Esophagus muscularis mucosa (tissue), 4 donors: ENCODE measurements around the gene GPR149. TPM values are rescaled to one million over a fixed set of nuclear protein-coding genes. Genes with fewer than 3 reads are reported as not detected.

Experiments used
- DNase-seq: peaks from one replicate; pipeline ENCODE4 v3.0.0-alpha.2; 2017; ENCODE audit errors: extremely low spot score
- H3K27ac ChIP-seq, 4 donors: fragments of 200-600 bp; sonication (generic); replicated peaks in 1 of 4; 1 replicate in 3 of 4; 2 replicates in 1 of 4; pipeline ENCODE4 v1.5.1; 2016 to 2019; ENCODE audit warnings: mild to moderate bottlenecking in 1 of 4
- H3K27me3 ChIP-seq, 4 donors: fragments of 200-600 bp; sonication (generic); one replicate each; pipeline versions ENCODE4 v1.5.1 to v1.6.0; 2016 to 2019
- H3K36me3 ChIP-seq, 4 donors: fragments of 200-600 bp; sonication (generic); one replicate each; pipeline ENCODE4 v1.5.1; 2016 to 2019
- H3K4me1 ChIP-seq, 4 donors: fragments of 200-600 bp; sonication (generic); one replicate each; pipeline ENCODE4 v1.5.1; 2016 to 2019
- H3K4me3 ChIP-seq, 4 donors: fragments of 200-600 bp; sonication (generic); 1 replicate in 2 of 4; 2 replicates in 2 of 4; pipeline ENCODE4 v1.5.1; 2016 to 2019; ENCODE audit warnings: mild to moderate bottlenecking in 4 of 4, moderate library complexity in 1 of 4
- H3K9me3 ChIP-seq, 4 donors: fragments of 200-600 bp; sonication (generic); 1 replicate in 3 of 4; 2 replicates in 1 of 4; pipeline ENCODE4 v1.5.1; 2016 to 2019
- EP300 ChIP-seq: sonication (generic); formaldehyde crosslinking; IDR thresholded peaks from one replicate; pipeline ENCODE4 v1.6.1; 2017; ENCODE audit warnings: antibody characterized with exemption
- POLR2A ChIP-seq: fragments of 450-650 bp; IDR thresholded peaks from one replicate; pipeline ENCODE4 v1.6.1; 2017; ENCODE audit warnings: antibody characterized with exemption, moderate library complexity, mild to moderate bottlenecking, low read depth
- POLR2AphosphoS5 ChIP-seq, 2 donors: sonication (generic); formaldehyde crosslinking; IDR thresholded peaks; one replicate each; pipeline ENCODE4 v1.6.1; 2017; ENCODE audit warnings: antibody characterized with exemption in 2 of 2
- WGBS: methylation state at CpG from one replicate; pipeline ENCODE4 v1.1.5; 2018; 5-methylcytosine and 5-hydroxymethylcytosine counted together
- intact Hi-C: fragments of 100-400 bp; cut with DNase I; formaldehyde crosslinking; loops from one replicate; pipeline ENCODE4 v1.15.1; 2023
- total RNA-seq, 4 donors: library from RNA; depleted of rRNA; stranded (reverse); fragments of >200 nt; gene quantifications; one replicate each; pipeline versions ENCODE4 v1.1.0 to v1.2.1, GENCODE V29; 2016
- TF ChIP-seq, protein P1 (sequence below), 3 experiments: fragments of 200-600 bp in 2 of 3; fragments of 450-650 bp in 1 of 3; sonication (generic) in 2 of 3; IDR thresholded peaks; one replicate each; pipeline ENCODE4 v1.5.1; 2017 to 2019; ENCODE audit warnings: antibody characterized with exemption in 3 of 3, mild to moderate bottlenecking in 2 of 3, moderate library complexity in 1 of 3

GPR149 gene
- total RNA-seq, 4 donors from 2014 or later: not detected

DNA sequence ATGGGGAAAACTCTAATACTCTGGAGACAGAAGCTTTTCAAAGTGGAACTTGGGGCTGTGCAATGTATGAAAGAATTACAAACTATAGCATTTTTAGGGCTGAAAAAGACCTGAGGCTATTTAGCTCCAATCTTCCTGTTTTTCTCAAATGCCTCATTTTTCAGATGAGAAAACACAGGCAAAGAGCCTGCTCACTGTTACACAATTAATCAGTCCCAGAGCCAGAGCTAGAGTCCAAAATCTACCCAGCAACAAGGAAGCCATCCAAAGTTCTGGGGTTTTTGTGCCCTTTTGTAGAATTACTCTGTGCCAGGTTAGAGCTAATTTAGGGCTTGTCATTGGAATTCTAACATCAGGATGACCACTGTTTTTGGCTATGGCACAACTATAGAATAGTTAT, 45.5 kb downstream of the GPR149 start:
- H3K4me1 ChIP-seq: no peaks in the 10 kb centered on the region
- intact Hi-C loops: no loop called here
- H3K27ac ChIP-seq: no peak overlapping the region
- no peaks in the 10 kb centered on the region for H3K27me3 ChIP-seq
- DNase-seq: no peak
- no peaks in the 10 kb centered on the region for H3K9me3 ChIP-seq
- H3K4me3 ChIP-seq: no peak overlapping the region
- H3K36me3 ChIP-seq: no peaks in the 10 kb centered on the region
- TF ChIP-seq EP300 (no peak), POLR2AphosphoS5 (IDR thresholded peaks at IDR 0.05) (no peak), POLR2A (no peak)
- TF ChIP-seq, protein P1, sequence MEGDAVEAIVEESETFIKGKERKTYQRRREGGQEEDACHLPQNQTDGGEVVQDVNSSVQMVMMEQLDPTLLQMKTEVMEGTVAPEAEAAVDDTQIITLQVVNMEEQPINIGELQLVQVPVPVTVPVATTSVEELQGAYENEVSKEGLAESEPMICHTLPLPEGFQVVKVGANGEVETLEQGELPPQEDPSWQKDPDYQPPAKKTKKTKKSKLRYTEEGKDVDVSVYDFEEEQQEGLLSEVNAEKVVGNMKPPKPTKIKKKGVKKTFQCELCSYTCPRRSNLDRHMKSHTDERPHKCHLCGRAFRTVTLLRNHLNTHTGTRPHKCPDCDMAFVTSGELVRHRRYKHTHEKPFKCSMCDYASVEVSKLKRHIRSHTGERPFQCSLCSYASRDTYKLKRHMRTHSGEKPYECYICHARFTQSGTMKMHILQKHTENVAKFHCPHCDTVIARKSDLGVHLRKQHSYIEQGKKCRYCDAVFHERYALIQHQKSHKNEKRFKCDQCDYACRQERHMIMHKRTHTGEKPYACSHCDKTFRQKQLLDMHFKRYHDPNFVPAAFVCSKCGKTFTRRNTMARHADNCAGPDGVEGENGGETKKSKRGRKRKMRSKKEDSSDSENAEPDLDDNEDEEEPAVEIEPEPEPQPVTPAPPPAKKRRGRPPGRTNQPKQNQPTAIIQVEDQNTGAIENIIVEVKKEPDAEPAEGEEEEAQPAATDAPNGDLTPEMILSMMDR (IDR thresholded peaks at IDR 0.05): no peak

DNA sequence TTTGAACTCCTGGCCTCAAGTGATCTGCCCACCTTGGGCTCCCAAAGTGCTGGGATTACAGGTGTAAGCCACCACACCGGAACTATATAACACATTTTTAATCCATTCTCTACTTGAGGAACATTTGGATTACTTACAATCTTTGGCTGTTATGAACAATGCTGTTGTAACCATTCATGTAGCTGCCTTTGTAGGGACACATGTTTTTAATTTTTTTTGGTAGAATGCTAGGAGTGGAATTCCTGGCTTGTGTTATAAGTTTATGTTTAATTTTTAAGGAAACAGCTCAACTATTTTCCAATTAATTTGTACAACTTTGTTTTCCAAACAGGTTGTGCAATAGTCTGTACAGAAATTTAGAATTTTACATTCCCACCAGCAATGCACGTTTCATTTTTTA, 51.7 kb downstream of the GPR149 start:
- intact Hi-C loops: no loop called here
- Histone ChIP-seq H3K27ac (no peak overlapping the region), H3K36me3 (no peaks in the 10 kb centered on the region), H3K4me1 (no peaks in the 10 kb centered on the region), H3K4me3 (no peak overlapping the region), H3K27me3 (no peaks in the 10 kb centered on the region), H3K9me3 (no peaks in the 10 kb centered on the region)
- WGBS: 77% methylated on average over 2 of the region's 2 CpGs
- TF ChIP-seq, protein P1 (IDR thresholded peaks at IDR 0.05): no peak
- TF ChIP-seq POLR2AphosphoS5 (IDR thresholded peaks at IDR 0.05) (no peak), EP300 (no peak), POLR2A (no peak)
- no peak for DNase-seq

DNA sequence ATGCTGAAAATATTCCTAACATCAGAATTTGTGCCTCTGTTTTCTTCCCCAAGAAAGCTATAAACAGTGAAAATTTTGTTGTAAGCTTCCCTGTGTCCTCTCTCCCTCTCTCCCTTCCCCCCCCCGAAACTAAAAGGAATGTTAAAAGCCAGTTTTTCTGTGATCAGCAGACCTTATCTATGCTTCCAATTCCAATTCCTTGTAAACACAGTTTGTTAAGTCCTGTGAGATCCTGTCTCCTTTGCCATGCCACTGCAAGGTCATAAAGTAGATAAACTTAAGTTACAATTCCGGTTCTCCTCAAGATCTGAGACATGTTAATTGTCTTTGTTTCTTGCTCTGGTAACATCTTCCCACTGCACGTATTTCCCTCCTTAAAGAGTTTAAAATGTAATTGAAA, 62.8 kb downstream of the GPR149 start:
- intact Hi-C loops: no loop called here
- no peak for DNase-seq
- Histone ChIP-seq H3K4me3 (no peak overlapping the region), H3K27ac (no peak overlapping the region), H3K9me3 (peaks cover 0 to 11% (median 3%) of the 10 kb centered on the region in 4 donors), H3K27me3 (no peaks in the 10 kb centered on the region), H3K4me1 (no peaks in the 10 kb centered on the region), H3K36me3 (no peaks in the 10 kb centered on the region)
- no peak for TF ChIP-seq EP300
- TF ChIP-seq, protein P1 (IDR thresholded peaks at IDR 0.05): no peak
- no peak for TF ChIP-seq POLR2A
- TF ChIP-seq POLR2AphosphoS5 (IDR thresholded peaks at IDR 0.05): no peak
- 34% methylated on average over 3 of the region's 3 CpGs for WGBS

DNA sequence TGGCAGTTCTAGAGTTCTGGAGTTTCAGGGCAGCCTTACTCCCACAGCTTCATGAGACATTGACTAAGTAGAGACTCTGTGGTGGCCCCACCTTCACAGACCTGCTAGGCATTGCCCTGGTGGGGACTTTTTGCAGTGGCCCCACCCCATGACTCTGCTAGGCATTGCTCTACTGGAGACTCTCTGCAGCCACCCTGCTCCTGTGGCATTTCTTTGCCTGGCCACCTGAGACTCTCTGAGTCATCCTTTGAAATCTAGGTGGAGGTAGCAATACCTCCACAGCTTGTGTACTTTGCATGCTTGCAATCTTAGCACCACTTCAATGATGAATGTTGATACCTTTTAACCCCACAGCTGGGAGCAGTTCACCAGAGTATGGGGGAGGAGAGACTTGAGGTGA, 65.1 kb downstream of the GPR149 start:
- Histone ChIP-seq H3K36me3 (no peaks in the 10 kb centered on the region), H3K9me3 (peaks cover 0 to 11% (median 3%) of the 10 kb centered on the region in 4 donors), H3K4me3 (no peak overlapping the region), H3K4me1 (no peaks in the 10 kb centered on the region), H3K27ac (no peak overlapping the region), H3K27me3 (no peaks in the 10 kb centered on the region)
- no peak for DNase-seq
- TF ChIP-seq, protein P1 (IDR thresholded peaks at IDR 0.05): no peak
- TF ChIP-seq POLR2AphosphoS5 (IDR thresholded peaks at IDR 0.05) (no peak), EP300 (no peak), POLR2A (no peak)
- intact Hi-C loops: no loop called here

DNA sequence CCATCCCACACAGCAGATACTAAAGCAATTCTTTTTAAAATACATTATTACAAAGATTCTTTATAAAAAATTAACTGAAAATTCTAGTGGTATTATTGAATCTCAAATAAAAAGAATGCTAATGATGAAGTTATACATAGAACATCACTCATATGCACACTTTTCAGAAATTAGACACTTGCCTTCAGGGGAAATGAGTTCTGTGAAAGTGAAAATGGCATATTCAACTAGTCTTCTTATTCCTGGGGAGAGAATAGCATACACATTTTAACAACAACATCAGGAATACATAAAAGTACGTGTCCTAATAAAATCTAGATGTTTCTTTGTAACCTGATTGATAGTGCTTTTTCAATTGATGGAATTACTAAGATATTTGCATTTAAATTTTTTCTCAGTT, 68.9 kb downstream of the GPR149 start:
- no peak for TF ChIP-seq POLR2A
- no peak for TF ChIP-seq EP300
- TF ChIP-seq, protein P1 (IDR thresholded peaks at IDR 0.05): no peak
- TF ChIP-seq POLR2AphosphoS5 (IDR thresholded peaks at IDR 0.05): no peak
- H3K4me1 ChIP-seq: no peaks in the 10 kb centered on the region
- DNase-seq: no peak
- H3K9me3 ChIP-seq: peaks cover 0 to 11% (median 3%) of the 10 kb centered on the region in 4 donors
- WGBS: 62% methylated on average over 1 of the region's 1 CpG
- H3K4me3 ChIP-seq: no peak overlapping the region
- no peak overlapping the region for H3K27ac ChIP-seq
- intact Hi-C loops: no loop called here
- H3K36me3 ChIP-seq: no peaks in the 10 kb centered on the region
- no peaks in the 10 kb centered on the region for H3K27me3 ChIP-seq
